Kidney (tissue), 14 donors: ENCODE results near the gene FGB. TPM values are rescaled to one million over a fixed set of nuclear protein-coding genes. Genes with fewer than 3 reads are reported as not detected.

Experiments
- DNase-seq, 5 donors: peaks; one replicate each; pipeline ENCODE4 v3.0.0-alpha.2; 2013 to 2020
- FAIRE-seq: peaks from 2 replicates; lab custom pipeline; 2012; peaks lifted over from hg19 to GRCh38; lab: Jason Lieb, UNC
- H3K27ac ChIP-seq, 2 donors: one replicate each; pipeline ENCODE4 v1.7.0; 2013; ENCODE audit warnings: low read depth in 2 of 2, low read length in 2 of 2, inconsistent platforms in 1 of 2
- H3K27me3 ChIP-seq: one replicate; pipeline ENCODE4 v1.7.1; 2013; ENCODE audit warnings: low read length, inconsistent platforms; ENCODE audit not compliant: control insufficient read depth, insufficient read depth
- H3K36me3 ChIP-seq, 3 donors: one replicate each; pipeline versions ENCODE4 v1.7.0 to v1.7.1; 2013; ENCODE audit warnings: low read length in 3 of 3, control low read depth in 1 of 3, inconsistent platforms in 1 of 3; ENCODE audit not compliant: insufficient read depth in 3 of 3, control insufficient read depth in 2 of 3
- H3K4me1 ChIP-seq, 3 donors: one replicate each; pipeline versions ENCODE4 v1.7.0 to v1.7.1; 2013; ENCODE audit warnings: low read length in 3 of 3, inconsistent platforms in 1 of 3, low read depth in 1 of 3; ENCODE audit not compliant: control insufficient read depth in 2 of 3, insufficient read depth in 2 of 3
- H3K4me3 ChIP-seq, 3 donors: one replicate each; pipeline versions ENCODE4 v1.7.0 to v1.8.1; 2013; ENCODE audit warnings: low read length in 3 of 3, control low read depth in 1 of 3, inconsistent platforms in 1 of 3
- H3K9ac ChIP-seq, 3 donors: one replicate each; pipeline versions ENCODE4 v1.7.0 to v1.7.1; 2013; ENCODE audit warnings: low read length in 3 of 3, control low read depth in 1 of 3, inconsistent platforms in 1 of 3
- H3K9me3 ChIP-seq, 3 donors: one replicate each; pipeline versions ENCODE4 v1.7.0 to v1.7.1; 2013; ENCODE audit warnings: low read length in 3 of 3, control low read depth in 1 of 3, inconsistent platforms in 1 of 3; ENCODE audit not compliant: control insufficient read depth in 2 of 3, insufficient read depth in 1 of 3
- intact Hi-C: fragments of 100-400 bp; cut with DNase I; formaldehyde crosslinking; loops from one replicate; pipeline ENCODE4 v1.11.1; 2022
- polyA plus RNA-seq: library from polyadenylated mRNA; stranded (reverse); fragments of 350-450 nt; fragmentation: Illumina TruSeq; extraction: RNeasy Lipid Tissue Mini Kit (QIAGEN cat#74804); gene quantifications from one replicate; pipeline ENCODE4 v1.2.3, GENCODE V29; 2014; ENCODE audit warnings: low read depth, low replicate concordance; ENCODE audit not compliant: insufficient read depth
- total RNA-seq: library from RNA; stranded (reverse); fragmentation: NEBNext Ultra II Directional; extraction: Animal tissue kit (Norgen Biotek cat#: 25700); gene quantifications from one replicate; pipeline ENCODE4 v1.2.1, GENCODE V29; 2021
- TF ChIP-seq, protein P1 (sequence below): IDR thresholded peaks from 3 replicates; pipeline ENCODE4 v1.5.1; 2012; ENCODE audit warnings: mild to moderate bottlenecking, moderate library complexity, borderline replicate concordance; ENCODE audit not compliant: insufficient read depth; ENCODE audit errors: extremely low read depth
- donor health status: control.
- donor health status: control.
- donor health status: control.
- donor health status: control.
- donor health status: control.
- donor health status: DM: yes; HTN: yes; CAD: no.
- donor health status: Normal renal cell carcinoma (clear cell type).

FGB gene
- total and polyA plus RNA-seq, 2 donors from 2014 or later, result 23.5 to 42.5 TPM

DNA sequence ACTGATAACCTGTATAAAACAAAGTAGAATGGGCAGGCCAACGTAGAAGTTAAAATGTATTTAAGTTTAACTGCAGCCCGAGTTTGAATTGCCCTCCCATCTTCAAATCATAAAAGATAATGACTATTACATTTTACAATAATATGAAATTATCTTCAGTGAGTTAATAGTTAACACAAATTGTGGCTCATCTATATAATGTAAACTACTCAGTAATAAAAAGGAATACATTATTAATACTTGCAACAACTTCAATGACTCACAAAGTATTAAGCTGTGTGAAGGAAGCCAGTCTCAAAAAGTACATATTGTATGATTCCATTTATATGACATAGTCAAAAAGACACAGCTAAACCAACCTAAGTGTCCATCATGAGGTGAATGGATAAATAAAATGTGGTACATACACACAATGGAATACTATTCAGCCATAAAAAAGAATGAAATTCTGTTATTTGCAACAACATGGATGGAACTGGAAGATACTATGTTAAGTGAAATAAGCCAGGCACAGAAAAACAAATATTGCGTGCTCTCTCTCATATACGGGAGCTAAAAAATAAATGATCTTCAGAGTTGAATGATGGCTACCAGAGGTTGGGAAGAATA lies 20.4 kb upstream of the FGB start:
- Histone ChIP-seq H3K4me3 (no peak overlapping the region), H3K4me1 (no peaks in the 10 kb centered on the region), H3K27ac (no peak overlapping the region), H3K36me3 (peaks cover 25 to 72% (median 53%) of the 10 kb centered on the region in 3 donors), H3K9ac (no peak overlapping the region), H3K27me3 (no peaks in the 10 kb centered on the region), H3K9me3 (no peaks in the 10 kb centered on the region)
- TF ChIP-seq, protein P1, sequence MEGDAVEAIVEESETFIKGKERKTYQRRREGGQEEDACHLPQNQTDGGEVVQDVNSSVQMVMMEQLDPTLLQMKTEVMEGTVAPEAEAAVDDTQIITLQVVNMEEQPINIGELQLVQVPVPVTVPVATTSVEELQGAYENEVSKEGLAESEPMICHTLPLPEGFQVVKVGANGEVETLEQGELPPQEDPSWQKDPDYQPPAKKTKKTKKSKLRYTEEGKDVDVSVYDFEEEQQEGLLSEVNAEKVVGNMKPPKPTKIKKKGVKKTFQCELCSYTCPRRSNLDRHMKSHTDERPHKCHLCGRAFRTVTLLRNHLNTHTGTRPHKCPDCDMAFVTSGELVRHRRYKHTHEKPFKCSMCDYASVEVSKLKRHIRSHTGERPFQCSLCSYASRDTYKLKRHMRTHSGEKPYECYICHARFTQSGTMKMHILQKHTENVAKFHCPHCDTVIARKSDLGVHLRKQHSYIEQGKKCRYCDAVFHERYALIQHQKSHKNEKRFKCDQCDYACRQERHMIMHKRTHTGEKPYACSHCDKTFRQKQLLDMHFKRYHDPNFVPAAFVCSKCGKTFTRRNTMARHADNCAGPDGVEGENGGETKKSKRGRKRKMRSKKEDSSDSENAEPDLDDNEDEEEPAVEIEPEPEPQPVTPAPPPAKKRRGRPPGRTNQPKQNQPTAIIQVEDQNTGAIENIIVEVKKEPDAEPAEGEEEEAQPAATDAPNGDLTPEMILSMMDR, result no peak
- intact Hi-C loops, result no loop called here
- DNase-seq (no peak), FAIRE-seq (no peak)

DNA sequence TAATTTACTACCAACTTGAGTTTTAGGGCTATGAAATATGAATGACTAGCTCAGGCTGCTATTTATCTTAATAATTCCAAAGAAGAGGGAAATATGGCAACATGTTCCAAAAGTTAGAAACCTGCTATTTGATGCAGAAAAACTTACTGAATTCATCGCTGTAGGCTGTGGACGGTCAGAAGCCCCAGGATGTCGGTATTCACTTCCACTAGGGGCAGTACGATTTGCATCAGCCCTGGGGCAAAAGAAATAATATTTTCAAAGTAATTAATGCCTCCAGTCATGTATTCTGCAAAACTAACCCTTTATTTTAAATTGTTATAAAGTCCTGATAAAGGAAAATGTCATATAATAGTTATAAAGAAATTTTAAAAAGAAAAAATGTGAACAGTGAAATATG lies 17.1 kb upstream of the FGB start:
- intact Hi-C loops, result no loop called here
- Histone ChIP-seq H3K4me1 (peaks cover 3 to 10% (median 5%) of the 10 kb centered on the region in 3 donors), H3K9me3 (no peaks in the 10 kb centered on the region), H3K27me3 (no peaks in the 10 kb centered on the region), H3K9ac (no peak overlapping the region), H3K4me3 (no peak overlapping the region), H3K27ac (no peak overlapping the region), H3K36me3 (peaks cover 13 to 53% (median 30%) of the 10 kb centered on the region in 3 donors)
- FAIRE-seq, result no peak
- TF ChIP-seq, protein P1, result no peak
- no peak for DNase-seq

DNA sequence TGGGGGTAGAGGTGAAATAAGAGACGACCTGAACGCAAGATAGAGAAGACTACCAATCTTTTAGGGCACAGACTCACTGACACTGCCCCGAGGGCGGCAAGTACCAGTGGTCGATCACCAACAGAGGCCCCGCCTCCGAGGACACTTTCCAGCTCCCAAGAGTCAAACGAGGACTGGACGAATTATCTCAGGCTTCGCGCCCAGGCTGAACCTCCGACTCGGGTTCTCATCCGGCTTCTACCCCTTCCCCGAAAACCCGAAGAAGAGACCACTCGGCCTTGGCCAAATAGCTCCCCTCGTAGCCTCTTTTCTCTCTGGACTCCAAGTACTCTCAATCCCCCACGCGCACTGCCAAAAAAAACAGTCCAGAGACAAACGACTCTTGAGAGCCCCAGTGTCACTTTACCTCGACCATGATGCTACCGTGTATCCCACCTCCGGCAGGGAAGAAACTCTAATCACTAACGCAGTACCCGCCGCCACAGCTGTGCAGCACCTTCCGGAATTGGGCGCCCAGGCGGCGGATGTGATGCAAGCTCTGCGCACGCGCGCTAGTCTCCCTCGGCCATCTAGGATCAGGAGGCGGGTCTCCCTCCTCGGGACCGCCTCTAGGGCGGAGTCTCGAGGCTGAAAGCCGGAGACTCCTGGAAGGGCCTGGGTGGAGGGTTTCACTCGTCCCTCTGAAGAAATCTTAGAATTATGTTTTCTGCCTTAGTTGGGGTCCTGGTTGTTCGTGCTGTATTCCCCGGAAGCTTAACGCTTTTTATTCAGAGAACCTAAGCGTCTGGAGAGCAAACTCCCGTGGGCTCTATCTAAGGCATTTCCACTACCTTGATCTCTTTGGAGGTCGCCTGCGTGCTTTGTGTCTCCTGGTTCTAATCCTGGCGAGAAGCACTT lies 12.7 kb upstream of the FGB start, which contains the start of gene PLRG1:
Gene PLRG1, minus strand, starts transcription at position 507 of the 897 bp plus-strand sequence. Its CDS starts 92 bp downstream, at position 415.
- FAIRE-seq (peak; percentile 93), DNase-seq (peak; percentile 97 to 99 (median 98))
- peak within 1 kb of the TSS; percentile 84 to 96 (median 86) for H3K9ac ChIP-seq
- H3K27me3 ChIP-seq, result no peaks in the 10 kb centered on the region
- H3K4me1 ChIP-seq, result peaks cover 3 to 10% (median 5%) of the 10 kb centered on the region in 3 donors
- no peaks in the 10 kb centered on the region for H3K9me3 ChIP-seq
- H3K36me3 ChIP-seq, result peaks cover 5 to 18% (median 6%) of the 10 kb centered on the region in 3 donors
- intact Hi-C loops, result loop anchor here (10.0 kb wide), 1 partner anchor 75 kb away; no protein-coding TSS in a partner anchor
- peak within 1 kb of the TSS; percentile 95 to 97 (median 95) for H3K4me3 ChIP-seq
- TF ChIP-seq, protein P1, result peak; percentile 42
- H3K27ac ChIP-seq, result peak within 1 kb of the TSS; percentile 61 to 68
